ENCODE measurements around the gene ZNF613. TPM values are rescaled to one million over a fixed set of nuclear protein-coding genes. Genes with fewer than 3 reads are reported as not detected.

ZNF613 gene
- total RNA-seq, 6 donors from 2014 or later = 3.1 to 8.2 (median 6.1) TPM

DNA sequence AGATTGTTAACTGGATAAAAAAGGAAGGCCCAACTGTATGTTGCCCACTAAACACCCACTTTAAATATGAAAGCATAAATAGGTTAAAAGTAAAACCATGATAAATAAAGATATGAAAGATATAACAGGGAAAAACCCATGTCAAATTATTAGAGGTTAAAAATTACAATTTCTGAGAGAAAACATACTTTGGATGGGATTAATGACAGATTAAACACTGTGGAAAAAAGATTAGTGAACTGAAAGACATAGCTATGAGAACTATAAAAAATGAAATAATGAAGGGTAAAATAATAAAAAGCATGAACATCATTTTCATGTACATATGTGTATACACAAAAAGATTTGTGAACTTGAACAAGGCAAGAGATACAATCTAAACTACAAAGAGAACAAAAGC is 37.3 kb upstream of the ZNF613 start:
- Histone ChIP-seq H3K27ac (no peak overlapping the region), H3K4me1 (peaks cover 0 to 9% (median 6%) of the 10 kb centered on the region in 4 donors), H3K4me3 (no peak overlapping the region), H3K36me3 (peaks cover 34 to 62% (median 50%) of the 10 kb centered on the region in 4 donors), H3K9me3 (peaks cover 69 to 98% (median 85%) of the 10 kb centered on the region in 4 donors), H3K27me3 (no peaks in the 10 kb centered on the region)
- DNase-seq = no peak
- no peak for ATAC-seq (ENCODE audit: low FRiP score in 2 of 2)
- no peak for TF ChIP-seq POLR2AphosphoS5 (IDR thresholded peaks at IDR 0.05)
- no peak for TF ChIP-seq EP300 (IDR thresholded peaks at IDR 0.05)

DNA sequence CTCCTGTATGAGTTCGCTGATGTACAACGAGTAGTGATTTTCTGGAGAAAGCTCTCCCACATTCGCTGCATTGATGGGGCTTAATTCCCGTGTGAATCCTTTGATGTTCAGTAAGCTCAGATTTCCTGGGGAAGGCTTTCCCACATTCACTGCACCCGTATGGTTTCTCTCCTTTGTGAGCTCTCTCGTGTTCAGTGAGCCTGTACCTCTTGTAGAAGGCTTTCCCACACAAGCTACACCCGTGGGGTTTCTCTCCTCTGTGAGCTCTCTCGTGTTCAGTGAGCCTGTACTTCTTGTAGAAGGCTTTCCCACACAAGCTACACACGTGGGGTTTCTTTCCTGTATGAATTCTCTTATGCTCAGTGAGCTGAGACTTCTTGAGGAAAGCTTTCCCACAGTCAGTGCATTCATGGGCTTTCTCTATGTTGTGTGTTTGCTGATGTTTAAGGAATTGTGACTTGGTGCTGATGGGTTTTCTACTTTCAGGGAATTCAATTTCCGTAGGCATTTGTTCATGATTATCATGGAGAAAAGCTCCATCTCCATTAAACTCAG is 36.0 kb upstream of the ZNF613 start:
- WGBS, 2 donors = 97 to 100% methylated on average over 10 of the region's 10 CpGs
- Histone ChIP-seq H3K27ac (no peak overlapping the region), H3K27me3 (no peaks in the 10 kb centered on the region), H3K4me3 (no peak overlapping the region), H3K4me1 (peaks cover 0 to 9% (median 6%) of the 10 kb centered on the region in 4 donors), H3K36me3 (peaks cover 47 to 75% (median 63%) of the 10 kb centered on the region in 4 donors), H3K9me3 (peaks cover 67 to 98% (median 89%) of the 10 kb centered on the region in 4 donors)
- ATAC-seq (ENCODE audit: low FRiP score in 2 of 2) (no peak), DNase-seq (no peak)
- TF ChIP-seq POLR2A (IDR thresholded peaks at IDR 0.05) (no peak), POLR2AphosphoS5 (IDR thresholded peaks at IDR 0.05) (no peak), EP300 (IDR thresholded peaks at IDR 0.05) (no peak)
- TF ChIP-seq, protein P1, sequence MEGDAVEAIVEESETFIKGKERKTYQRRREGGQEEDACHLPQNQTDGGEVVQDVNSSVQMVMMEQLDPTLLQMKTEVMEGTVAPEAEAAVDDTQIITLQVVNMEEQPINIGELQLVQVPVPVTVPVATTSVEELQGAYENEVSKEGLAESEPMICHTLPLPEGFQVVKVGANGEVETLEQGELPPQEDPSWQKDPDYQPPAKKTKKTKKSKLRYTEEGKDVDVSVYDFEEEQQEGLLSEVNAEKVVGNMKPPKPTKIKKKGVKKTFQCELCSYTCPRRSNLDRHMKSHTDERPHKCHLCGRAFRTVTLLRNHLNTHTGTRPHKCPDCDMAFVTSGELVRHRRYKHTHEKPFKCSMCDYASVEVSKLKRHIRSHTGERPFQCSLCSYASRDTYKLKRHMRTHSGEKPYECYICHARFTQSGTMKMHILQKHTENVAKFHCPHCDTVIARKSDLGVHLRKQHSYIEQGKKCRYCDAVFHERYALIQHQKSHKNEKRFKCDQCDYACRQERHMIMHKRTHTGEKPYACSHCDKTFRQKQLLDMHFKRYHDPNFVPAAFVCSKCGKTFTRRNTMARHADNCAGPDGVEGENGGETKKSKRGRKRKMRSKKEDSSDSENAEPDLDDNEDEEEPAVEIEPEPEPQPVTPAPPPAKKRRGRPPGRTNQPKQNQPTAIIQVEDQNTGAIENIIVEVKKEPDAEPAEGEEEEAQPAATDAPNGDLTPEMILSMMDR (IDR thresholded peaks at IDR 0.05) = no peak

DNA sequence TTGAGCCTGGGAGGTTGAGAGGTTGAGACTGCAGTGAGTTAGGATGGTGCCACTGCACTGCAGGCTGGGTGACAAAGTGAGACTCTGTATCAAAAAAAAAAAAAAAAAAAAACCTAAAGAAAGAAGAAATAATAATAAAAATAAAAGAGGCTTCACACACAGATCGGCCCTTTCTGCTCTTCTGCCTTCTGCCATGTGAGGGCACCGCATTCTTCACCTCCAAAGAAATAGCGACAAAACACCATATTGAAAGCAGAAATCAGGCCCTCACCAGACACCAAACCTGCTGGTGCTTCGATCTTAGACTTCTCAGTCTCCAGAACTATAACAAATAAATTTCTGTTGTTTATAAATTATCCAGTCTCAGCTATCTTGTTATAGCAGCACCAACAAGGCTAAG is 25.4 kb upstream of the ZNF613 start:
- H3K9me3 ChIP-seq = peaks cover 7 to 68% (median 41%) of the 10 kb centered on the region in 4 donors
- DNase-seq (no peak), ATAC-seq (ENCODE audit: low FRiP score in 2 of 2) (no peak)
- peaks cover 15 to 40% (median 28%) of the 10 kb centered on the region in 4 donors for H3K36me3 ChIP-seq
- peaks cover 8 to 17% (median 9%) of the 10 kb centered on the region in 4 donors for H3K4me1 ChIP-seq
- H3K27ac ChIP-seq = no peak overlapping the region
- no peak overlapping the region for H3K4me3 ChIP-seq
- TF ChIP-seq POLR2A (IDR thresholded peaks at IDR 0.05) (no peak), EP300 (IDR thresholded peaks at IDR 0.05) (no peak), POLR2AphosphoS5 (IDR thresholded peaks at IDR 0.05) (no peak)
- TF ChIP-seq, protein P1 (IDR thresholded peaks at IDR 0.05) = no peak
- 94 to 96% methylated on average over 4 of the region's 4 CpGs for WGBS, 2 donors
- no peaks in the 10 kb centered on the region for H3K27me3 ChIP-seq

DNA sequence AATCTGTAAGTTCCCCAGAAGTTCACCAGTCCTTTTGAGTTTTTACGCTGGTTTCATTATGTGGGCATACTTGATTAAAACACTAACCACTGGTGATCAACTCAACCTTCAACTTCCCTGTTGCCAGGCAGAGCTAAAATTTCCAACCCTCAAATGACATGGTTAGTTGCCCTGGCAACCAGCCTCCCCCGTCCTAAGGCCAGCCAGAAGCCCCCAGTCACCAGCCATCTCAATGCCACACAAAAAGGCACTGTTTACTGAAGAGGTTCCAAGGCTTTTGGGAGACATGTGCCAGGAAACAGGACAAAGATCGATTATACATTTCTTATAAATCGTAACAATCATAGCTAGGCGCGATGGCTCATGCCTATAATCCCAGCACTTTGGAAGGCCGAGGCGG is 24.1 kb upstream of the ZNF613 start:
- H3K4me3 ChIP-seq = peak overlapping the region in 1 of 4 donors; percentile 66
- H3K36me3 ChIP-seq = peaks cover 14 to 27% (median 18%) of the 10 kb centered on the region in 4 donors

DNA sequence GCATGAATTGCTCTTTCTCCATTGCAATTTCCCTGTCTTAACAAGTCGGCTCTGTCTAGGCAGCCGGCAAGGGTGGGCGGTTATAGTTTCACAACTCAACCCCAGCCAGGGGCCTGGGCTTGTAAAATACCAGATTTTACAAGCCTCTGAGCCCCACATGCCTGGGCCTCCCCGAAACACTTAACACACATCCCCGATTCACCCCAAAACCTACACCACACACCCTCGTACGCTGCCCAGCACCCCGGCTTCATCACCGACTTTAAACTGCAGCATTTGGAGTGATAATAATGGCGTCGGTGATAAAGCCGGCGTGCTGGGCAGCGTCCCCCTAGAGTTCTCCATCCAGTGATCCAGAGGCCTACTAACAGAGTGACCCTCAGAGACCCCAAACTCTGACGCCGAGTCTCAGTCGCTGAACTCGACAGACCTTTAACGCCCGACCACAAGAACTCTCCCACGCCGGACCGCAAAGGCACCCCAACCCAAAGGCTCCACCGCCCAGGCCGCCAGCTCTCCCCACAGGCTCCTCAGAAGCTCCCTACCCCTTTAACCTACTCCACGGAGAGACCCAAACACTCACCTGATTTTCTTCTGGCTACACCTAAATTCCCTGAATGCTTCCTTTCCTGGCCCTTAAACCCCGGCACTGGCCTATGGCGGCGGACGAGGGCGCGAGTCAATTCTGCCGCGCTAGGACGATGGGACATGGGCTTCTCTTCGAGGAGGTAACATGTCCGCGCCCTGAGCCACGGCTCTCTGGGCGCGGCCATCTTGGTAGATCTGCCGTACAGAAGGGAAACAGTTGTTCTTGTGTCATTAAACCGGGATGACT is 22.7 kb upstream of the ZNF613 start, which contains the start of gene ZNF649:
Gene ZNF649 (minus strand): TSS at position 687 of the 835 bp plus-strand sequence. CDS start 4,910 bp downstream, outside the sequence.
- Histone ChIP-seq H3K27me3 (no peaks in the 10 kb centered on the region), H3K4me3 (peak within 1 kb of the TSS; percentile 60 to 86 (median 64)), H3K9me3 (peaks cover 4 to 60% (median 23%) of the 10 kb centered on the region in 4 donors), H3K36me3 (peaks cover 4 to 13% (median 6%) of the 10 kb centered on the region in 4 donors), H3K27ac (peak within 1 kb of the TSS; percentile 73 to 89 (median 84)), H3K4me1 (peaks cover 8 to 17% (median 9%) of the 10 kb centered on the region in 4 donors)
- ATAC-seq (ENCODE audit: low FRiP score in 2 of 2) (peak; percentile 98 to 100), DNase-seq (peak; percentile 83 to 93)
- WGBS, 2 donors = 1% methylated on average over 37 to 41 of the region's 43 CpGs
- TF ChIP-seq, protein P1 (IDR thresholded peaks at IDR 0.05) = no peak
- TF ChIP-seq POLR2AphosphoS5 (IDR thresholded peaks at IDR 0.05) (peak; percentile 67 to 70), POLR2A (IDR thresholded peaks at IDR 0.05) (peak in 2 of 4 donors; percentile 36 to 39), EP300 (IDR thresholded peaks at IDR 0.05) (no peak)

More for the DNA sequence above, 24.1 kb upstream of the ZNF613 start:
- ATAC-seq (ENCODE audit: low FRiP score in 2 of 2) (no peak), DNase-seq (no peak)
- TF ChIP-seq, protein P1 (IDR thresholded peaks at IDR 0.05) = no peak
- TF ChIP-seq POLR2AphosphoS5 (IDR thresholded peaks at IDR 0.05) = no peak
- no peak for TF ChIP-seq EP300 (IDR thresholded peaks at IDR 0.05)
- no peak for TF ChIP-seq POLR2A (IDR thresholded peaks at IDR 0.05)
- Histone ChIP-seq H3K9me3 (peaks cover 7 to 67% (median 32%) of the 10 kb centered on the region in 4 donors), H3K4me1 (peaks cover 8 to 17% (median 9%) of the 10 kb centered on the region in 4 donors), H3K27me3 (no peaks in the 10 kb centered on the region), H3K27ac (no peak overlapping the region)
- 82 to 94% methylated on average over 8 of the region's 8 CpGs for WGBS, 2 donors

All from upper lobe of left lung (tissue), 6 donors.